ENCODE results near the gene ARHGEF5.
"Not testable (repeated sequence)": the region's sequence is repeated elsewhere in the genome, so short reads cannot be mapped to it uniquely, and the experiment has no call there.

- TF ChIP-seq CTCF (IDR thresholded peaks at IDR 0.05); EZH2 (IDR thresholded peaks at IDR 0.05; ENCODE audit: borderline replicate concordance, insufficient read depth, low read depth, low read length, poor library complexity, severe bottlenecking): not testable (repeated sequence)
Observed at GRCh38 chr7:144321677-144322206, 33.5 kb upstream of the ARHGEF5 start.
